GM19438 (cell line): Measurements from ENCODE around the gene BIRC7.
"Not testable (repeated sequence)": the region's sequence is repeated elsewhere in the genome, so short reads cannot be mapped to it uniquely, and the experiment has no call there.

Experiments
- ATAC-seq: cut with Tn5 transposase; IDR thresholded peaks from one replicate; pipeline ENCODE4 v1.9.1; 2021; ENCODE audit warnings: low read depth; ENCODE audit not compliant: unreplicated experiment

Gene BIRC7

GRCh38 chr20:63206878-63207277 lies 28.8 kb upstream of the BIRC7 start:
- ATAC-seq: no peak

- ATAC-seq: no peak
These were observed 27.3 kb upstream of the BIRC7 start for GRCh38 chr20:63208346-63208909.

DNA sequence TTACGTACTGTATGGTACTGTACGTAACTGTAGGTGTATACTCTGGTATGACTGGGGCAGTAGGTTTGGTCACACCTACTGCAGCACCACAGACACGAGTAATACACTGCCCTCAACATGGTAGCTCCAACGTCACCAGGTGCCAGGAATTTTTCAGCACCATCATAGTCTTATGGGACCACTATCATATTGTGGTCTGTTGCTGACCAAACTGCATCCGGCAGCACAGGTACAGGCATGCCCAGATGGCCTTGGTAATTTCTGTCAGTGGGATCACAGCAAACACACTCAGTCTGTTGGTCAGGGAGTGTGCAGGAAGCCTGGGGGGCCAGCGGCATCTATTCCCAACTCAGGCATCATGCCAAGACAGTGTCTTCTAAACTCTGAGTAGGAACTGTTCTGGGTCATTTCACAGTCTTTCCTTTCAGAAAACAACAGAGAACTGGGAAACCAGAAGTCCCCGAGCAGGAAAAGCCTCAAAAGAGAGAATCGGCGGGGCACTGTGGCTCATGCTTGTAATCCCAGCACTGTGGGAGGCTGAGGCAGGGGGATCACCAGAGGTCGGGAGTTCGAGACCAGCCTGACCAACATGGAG lies 25.6 kb upstream of the BIRC7 start:
- ATAC-seq: no peak

DNA sequence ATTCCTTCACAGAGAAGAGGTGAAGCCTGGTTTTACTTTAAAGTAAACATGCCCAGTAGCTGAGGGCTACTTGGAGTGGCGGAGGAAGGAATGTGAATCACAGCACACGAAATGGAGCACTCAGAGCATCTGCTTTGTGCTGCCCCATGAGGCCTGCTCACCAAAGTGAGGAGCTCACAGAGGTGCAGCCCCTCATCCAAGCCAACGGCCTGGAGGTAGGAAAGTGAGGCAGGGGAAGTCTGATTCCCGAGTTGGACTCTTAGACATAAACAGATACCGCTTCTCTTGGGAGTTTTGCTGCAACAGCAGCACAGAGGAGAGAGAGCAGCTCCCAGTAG lies 23.3 kb upstream of the BIRC7 start:
- ATAC-seq: no peak

DNA sequence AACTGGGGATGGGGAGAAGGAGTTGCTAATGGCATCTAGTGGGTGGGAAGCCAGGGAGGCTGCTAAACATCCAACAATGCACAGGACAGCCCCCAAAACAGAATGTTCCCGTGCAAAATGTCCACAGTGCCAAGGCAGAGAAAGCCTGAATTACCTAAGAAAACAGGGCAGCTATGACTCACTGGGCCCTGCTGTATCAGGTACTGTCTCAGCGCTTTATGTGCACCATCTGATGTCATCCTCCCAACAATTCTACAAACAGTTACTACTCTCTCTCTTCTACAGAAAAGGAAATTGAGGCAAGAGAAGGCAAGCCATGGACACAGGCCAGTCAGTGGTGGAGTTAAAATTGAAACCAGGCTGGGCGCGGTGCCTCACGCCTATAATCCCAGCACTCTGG lies 22.9 kb upstream of the BIRC7 start:
- ATAC-seq: no peak

- ATAC-seq: no peak
These were observed 21.2 kb upstream of the BIRC7 start for GRCh38 chr20:63214514-63214913.

GRCh38 chr20:63215101-63216040 lies 20.3 kb upstream of the BIRC7 start:
- peak; percentile 11 for ATAC-seq

- peak; percentile 85 for ATAC-seq
These were observed 19.5 kb upstream of the BIRC7 start, which contains the start of gene YTHDF1 for GRCh38 chr20:63216041-63216848. YTHDF1 (minus strand) TSS chr20:63216131; CDS start chr20:63215892, 239 bp downstream.

DNA sequence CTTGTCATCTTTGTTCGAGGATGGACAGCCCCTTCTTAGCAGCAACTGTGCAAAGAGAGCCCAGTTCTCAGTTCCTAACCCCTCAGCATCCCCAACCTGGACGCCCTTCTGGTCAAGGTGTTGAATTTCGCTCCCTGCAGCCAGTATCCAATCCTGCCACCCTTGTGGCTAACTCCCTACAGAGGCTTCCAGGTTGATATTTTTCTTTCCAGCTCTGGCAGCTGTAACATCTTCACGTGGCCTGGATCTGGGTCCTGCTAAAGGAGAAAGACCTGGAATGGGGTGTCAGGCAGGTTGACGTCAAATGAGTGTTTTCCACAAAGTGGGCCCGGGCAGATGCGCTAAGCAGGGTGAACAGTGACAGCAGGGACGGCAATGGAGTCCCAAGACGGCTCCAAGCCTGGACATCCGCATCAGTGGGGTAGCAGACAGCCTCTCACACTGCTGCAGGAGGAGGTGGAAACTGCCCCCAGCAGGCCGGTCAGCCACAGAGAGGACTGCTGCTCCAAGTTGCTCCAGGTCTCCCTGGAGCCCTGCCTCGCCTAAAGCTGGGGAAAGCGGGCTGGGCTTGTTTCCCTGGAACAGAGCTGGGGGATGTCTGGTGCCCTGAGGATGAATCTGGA lies 18.7 kb upstream of the BIRC7 start:
- no peak for ATAC-seq

- no peak for ATAC-seq
These were observed 18.0 kb upstream of the BIRC7 start for GRCh38 chr20:63217706-63218105.

DNA sequence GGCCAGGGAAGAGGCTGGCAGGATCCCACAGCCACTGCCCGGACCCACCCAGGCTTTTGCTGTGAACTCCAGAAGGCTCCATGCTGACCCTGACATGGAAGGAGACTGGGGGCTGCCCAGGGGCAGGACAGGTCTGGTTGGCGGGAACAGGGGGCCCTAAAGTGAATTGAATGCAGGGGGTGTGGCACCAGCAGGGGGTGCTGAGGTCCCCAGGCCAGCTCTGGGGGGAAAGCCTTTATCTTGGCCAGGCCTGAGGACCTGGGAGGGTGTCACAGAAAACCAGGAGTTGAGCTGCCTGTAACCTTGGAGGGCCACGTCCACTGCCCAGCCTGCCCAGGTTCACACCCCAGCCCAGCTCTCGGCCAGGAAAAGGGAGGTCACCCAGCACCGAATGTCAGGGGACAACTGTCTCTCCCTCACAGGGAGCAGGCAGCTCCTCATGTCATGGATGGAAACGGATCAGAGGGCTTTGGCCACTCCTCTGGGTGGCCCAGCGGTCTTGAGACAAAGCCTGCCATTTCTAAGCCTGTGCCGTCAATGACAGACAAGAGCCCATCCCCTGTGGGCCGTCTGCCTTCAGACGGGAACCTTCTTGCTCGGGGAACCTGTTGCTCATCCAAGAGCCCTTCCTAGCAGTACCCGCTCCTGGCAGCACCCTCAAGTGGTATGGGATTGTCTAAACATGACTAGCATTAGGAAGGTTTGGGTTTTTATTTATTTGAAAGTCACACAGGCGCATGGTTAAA lies 16.8 kb upstream of the BIRC7 start:
- ATAC-seq: no peak

DNA sequence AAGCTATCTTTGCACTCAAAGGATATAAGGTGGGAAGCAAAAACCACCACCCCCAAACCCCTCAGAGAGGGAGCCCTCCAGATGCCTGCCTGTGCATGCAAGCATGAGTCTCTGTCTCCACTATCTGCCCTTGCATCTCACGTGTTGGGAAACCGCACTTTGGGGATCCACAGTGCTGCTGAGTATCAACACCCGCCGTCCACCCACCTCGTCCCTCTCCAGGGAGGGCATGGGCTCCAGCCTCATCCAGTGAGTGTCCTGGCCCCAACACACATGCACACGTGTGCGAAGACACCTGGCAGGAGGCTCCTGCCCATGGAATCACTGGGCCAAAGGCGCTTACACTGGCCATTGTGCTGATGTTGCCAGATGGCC lies 16.3 kb upstream of the BIRC7 start:
- no peak for ATAC-seq

DNA sequence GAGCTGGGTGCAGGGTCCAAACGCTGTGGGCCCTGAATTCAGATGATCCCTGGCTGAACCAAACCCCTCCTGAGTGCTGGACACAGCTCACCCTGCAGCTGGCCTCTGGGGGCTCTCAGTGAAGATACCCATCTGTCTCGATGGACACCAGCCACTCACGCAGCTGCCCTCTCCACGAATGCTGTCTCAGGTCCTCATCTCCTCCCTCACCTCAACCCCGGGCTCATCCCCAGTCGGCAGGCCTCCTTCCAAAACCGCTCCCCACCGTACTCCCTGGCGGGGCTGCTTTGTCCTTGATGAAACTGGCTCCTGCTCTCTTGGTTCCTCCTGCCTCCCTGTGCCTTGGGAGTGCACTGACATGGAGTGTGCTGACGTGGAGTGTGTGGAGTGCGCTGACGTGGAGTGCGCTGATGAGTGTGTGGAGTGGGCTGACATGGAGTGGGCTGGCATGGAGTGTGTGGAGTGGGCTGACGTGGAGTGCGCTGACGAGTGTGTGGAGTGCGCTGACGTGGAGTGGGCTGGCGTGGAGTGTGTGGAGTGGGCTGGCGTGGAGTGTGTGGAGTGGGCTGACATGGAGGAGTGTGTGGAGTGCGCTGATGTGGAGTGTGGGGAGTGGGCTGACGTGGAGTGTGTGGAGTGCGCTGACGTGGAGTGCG lies 15.7 kb upstream of the BIRC7 start:
- ATAC-seq: no peak

GRCh38 chr20:63220696-63221399 lies 14.9 kb upstream of the BIRC7 start:
- ATAC-seq: no peak

GRCh38 chr20:63221400-63222053 lies 14.2 kb upstream of the BIRC7 start:
- ATAC-seq: not testable (repeated sequence)

GRCh38 chr20:63222541-63222940 lies 13.2 kb upstream of the BIRC7 start:
- no peak for ATAC-seq

- no peak for ATAC-seq
These were observed 12.4 kb upstream of the BIRC7 start for GRCh38 chr20:63223121-63223825.

DNA sequence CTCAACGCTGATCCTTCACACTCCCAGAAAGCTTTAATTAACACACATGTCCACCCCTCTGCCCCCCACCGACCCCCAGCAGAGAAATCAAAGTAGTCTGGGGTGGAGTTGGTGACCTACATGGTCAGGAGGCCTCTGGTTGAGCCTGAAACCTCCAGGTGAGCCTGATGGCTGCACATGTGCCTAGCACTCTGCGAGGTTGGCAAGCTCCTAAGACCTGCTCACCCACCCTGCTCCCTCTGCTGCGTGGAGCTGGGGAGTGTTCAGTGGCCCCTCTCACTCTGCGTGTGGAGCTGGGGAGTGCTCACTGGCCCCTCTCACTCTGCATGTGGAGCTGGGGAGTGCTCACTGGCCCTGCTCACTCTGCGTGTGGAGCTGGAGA lies 11.9 kb upstream of the BIRC7 start:
- no peak for ATAC-seq
